ENCODE data around the gene MEF2A.

Gene MEF2A

DNA sequence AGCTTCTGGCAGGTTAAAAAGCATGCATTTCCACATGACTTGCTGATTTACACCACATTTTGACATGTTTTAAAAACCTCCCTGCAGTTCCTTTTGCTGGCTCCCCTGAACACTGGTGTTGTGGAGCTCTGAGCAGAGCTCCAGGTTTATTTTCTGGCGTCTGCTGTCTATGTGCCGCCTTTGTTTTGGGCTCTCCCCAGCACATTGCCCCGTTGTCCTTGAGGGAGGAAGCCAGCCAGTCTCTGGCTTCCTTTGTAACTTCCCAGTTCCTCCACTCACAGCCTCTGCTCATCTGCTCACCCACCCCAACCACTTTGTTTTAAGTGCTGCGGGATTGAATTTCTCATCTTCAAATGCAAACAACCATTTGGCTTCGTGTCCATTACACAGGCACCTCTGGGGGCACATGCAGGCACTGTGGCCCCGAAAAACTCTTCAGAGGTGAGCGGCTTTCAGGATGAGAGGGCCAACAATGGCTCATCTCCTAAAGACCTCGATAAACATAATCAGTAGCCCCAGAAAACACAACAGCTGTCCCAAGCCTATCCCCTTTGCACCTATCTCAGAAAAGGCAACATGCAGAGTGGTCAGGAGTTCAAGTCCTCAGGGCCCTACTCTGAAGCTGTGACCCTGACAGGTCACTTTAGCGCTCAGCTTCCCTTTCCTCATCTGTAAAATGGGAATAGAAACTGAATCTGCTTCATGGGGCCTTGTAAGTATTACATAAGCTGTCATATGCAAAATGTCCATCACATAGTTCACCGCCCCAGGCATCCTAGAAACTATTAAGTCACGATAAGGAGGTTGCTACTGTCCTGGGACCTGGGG, 1.3 kb upstream of the MEF2A start:
- no peak for DNase-seq (ENCODE audit: low read depth)

DNA sequence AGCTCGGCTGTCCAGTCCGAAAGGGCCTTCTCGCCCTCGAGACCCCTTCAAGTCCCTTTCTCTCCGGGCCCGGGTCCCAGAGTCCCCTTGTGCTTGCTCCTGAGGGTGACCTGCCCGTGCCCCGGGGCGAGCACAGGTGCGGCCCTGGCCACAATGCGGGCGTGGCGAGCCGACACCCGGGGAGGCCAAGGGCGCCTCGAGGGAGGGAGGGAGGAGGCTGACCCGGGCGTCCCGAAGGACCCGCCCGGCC, 810 bp upstream of the MEF2A start:
- DNase-seq (ENCODE audit: low read depth): no peak

DNA sequence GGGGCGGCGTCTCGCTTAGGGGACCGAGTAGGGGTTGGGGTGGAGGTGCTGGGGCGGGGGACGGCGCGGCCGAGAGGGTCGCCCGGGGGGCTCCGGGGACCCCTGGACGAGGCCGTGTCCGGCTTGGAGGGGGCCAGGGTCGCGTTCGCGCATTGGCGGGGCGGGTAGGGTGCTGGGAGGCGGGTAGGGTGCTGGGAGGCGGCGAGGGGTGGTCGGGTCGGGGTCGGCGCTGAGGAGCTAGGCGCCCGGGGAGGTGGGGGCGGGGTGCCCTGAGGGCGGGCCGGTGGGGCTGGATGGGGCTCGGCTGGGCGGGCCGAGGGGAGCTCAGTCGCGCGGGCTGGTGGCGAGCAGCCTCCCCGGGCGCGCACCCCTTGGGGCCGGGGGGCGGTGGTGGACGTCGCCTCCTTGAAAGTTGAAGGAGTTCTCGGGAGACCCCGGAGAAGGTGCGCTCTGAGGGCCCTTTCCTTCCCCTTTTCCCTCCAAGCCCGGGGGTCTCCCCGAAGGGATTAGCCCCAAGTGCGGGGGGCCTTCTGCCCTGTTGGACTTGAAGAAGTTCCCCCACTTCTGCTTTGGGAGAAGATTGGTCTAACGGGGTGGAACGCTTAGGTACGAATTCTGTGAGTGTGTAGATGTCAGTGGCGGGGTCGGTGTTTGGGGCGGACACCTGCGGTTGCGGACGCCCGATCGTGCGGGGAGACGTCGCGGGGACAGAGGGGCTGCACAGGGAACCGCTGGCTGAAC, 543 bp downstream of the MEF2A start:
- no peak for DNase-seq (ENCODE audit: low read depth)

DNA sequence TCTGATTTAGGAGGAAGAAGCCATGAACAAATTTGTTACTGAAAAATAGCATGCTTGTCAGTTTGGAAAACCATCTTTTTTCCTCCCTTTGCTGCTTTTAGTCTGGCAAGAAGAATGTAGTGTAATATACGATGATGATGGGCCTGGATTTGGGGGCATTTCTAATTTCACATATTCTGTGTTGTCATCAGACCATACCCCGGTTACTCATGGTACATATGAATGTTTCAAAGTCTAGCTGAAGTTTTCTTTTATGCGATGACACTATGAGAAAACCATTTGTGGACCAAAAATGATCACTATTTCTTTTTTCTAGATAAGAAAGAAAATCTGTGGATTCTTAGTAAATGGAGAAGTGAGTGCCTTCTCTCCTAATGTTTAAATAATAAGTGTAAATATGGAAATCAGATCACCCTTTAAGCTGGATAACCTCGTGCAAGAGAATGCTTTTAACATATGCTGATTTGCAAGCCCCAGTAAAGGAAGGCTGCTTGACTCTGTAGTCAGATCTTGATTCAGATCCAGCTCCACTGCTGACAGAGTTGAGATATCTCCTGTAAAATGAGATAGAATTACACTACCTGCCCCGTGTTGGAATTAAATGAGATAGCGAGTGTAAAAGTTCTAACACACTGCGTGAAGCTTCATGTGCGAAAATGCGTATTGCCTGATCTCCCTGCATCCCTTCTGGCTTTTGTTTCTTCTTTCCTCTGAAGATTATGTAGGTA, 3.0 kb downstream of the MEF2A start:
- no peak for DNase-seq (ENCODE audit: low read depth)

DNA sequence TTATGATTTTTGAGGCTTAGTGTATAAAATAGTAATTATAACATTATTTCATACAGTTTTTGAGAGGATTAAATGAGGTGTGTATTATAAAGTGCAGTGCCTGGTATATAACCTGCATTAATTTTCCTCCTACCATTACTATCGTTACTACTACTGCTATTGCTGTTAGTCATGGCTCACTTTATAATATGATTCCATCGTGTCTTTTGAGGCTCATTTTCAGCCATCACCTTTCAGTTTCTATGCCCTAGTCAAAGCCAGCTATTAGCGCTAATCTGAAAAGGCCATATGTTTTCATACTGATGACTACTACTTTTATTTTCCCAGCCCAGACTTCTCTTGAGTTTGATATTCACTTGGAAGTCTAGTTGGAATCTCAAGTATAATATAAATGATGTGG, 5.5 kb downstream of the MEF2A start:
- DNase-seq (ENCODE audit: low read depth): no peak

DNA sequence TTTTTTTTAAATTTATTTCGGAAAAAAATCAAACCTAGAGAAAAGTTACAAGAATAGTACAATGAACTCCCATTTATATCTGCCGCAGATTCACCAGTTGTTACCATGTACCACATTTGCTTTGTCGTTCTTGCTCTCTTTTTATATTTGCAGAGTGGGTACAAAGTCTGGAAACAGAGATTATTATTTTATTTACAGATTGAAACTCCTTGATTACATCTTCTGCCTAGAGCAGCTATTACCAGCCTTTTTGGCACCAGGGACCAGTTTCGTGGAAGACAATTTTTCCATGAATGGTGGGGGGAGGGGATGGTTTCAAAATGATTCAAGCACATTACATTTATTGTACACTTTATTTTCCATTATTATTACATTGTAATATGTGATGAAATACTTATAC, 8.3 kb downstream of the MEF2A start:
- no peak for DNase-seq (ENCODE audit: low read depth)

DNA sequence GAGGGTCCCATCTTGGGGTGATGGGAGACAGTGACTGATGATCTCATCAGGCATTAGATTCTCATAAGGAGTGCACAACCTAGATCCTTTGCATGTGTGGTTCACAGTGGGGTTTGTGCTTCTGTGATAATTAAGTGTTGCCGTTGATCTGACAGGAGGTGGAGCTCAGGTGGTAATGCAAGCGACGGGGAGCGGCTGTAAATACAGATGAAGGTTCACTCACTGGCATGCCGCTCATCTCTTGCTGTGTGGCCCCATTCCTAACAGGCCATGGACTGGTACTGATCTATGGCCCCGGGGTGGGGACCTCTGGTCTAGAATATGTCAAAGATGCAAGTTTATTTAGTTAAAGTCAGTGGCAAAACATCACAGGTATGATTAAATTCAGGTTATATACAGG, 8.7 kb downstream of the MEF2A start:
- DNase-seq (ENCODE audit: low read depth): no peak

DNA sequence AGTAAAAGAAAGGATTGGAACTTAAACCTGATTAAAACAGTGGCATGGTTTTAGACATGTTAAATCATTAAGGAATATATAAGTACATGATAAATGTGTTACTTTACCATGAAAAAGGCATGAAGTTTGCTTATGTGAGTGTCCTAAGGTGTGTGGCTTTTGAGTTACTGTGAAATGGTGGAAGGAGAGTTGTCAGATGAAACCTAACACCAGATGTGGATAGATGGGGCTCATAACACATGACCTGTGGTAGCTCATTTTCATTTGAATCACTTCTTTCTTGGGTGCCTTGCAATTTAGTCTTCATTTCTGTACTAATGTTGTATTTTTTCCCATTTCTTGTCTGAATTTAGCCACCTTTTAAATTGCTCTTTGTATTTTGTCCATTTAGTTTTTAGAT, 13.0 kb downstream of the MEF2A start:
- DNase-seq (ENCODE audit: low read depth): no peak

DNA sequence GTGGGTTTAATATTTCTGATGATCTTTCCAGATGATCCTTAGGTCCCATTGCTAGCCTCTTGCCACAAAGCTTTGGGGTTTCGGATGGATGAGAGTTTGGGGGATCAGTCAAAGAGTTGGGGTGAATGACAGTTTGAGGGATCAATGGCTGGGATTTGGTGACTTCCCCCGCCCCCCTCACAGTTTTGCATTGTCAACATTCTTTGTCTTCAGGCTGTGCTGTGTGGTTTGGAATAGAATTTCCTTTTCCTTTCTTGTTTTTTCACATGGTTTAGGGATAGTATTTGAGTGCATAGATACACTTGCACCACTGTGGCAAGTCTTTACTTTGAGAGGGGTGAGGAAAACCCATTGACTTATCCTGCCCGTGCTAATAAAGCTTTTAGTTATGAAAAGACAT, 14.3 kb downstream of the MEF2A start:
- no peak for DNase-seq (ENCODE audit: low read depth)

DNA sequence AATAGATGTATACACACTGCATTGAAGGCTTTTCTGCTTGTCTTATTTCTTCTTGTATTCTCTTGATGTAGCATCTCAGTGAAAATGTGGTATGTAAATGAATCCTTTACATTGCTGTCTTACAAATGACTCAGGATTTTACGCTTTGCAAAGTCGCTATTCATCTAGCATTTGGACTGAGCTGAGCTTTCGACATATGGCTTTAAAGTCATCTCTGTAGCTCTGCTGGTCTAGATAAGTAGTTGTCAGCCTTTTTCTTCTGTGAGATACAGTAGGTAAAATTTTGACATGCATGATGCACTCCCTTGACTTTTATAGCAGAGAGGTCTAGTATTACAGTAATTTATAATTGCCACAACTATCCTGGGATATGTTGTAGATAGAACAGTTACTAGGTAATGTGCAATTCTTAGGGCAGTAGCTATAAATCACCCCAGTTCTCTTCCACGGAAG, 16.8 kb downstream of the MEF2A start:
- no peak for DNase-seq (ENCODE audit: low read depth)

DNA sequence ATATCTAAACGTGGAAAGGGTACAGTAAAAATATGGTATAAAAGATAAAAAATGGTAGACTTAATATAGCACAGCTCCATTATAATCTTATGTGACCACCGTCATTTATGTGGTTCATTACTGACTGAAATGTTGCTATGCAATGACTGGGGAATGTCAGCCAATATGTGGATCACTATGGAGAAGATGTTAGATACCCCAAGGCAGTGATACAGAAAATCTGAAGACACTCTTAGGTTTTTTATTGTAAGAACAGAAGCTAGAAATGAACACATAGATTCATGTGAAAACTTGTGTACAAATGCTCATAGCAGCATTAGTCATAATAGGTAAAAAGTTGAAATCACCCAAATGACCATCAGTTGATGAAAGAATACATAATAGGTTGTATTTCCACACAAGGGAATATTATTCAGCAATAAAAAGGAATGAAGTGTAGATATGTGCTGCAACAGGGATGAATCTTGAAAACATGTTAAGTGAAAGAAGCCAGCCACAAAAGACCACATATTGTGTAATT, 18.4 kb downstream of the MEF2A start:
- no peak for DNase-seq (ENCODE audit: low read depth)

DNA sequence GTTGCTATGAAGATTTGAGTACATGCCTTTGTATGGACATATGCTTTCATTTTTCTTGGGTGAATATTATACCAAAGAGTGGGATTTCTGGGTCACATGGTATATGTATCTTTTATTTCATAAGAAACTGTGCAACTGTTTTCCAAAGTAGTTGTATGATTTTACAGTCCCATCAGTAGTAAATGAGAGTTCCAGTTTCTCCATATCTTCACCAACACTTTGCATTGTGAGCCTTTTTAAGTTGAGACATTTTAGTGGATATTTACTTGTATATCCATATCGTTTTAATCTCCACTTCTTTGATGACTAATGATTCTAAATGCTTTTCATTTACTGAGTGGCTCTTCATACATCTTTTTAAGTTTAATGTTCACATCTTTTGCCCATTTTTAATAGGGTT, 20.3 kb downstream of the MEF2A start:
- DNase-seq (ENCODE audit: low read depth): no peak

DNA sequence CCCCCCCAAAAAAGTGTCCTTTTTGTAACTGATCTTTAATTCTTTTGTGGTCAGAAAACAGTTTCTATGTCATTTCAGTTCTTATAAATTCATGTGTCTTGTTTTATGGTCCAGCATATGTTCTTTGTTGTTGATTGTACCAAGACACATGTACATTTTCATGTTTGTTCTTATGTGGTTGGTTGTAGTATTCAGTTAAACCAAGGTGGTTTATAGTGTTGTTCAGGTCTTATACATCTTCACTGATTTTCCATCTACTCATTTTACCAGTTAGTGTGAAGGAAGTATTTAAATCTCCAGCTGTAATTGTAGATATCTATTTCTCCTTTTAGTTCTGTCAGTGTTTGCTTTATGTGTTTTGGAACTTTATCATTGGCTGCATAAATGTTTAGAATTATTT, 24.0 kb downstream of the MEF2A start:
- DNase-seq (ENCODE audit: low read depth): no peak

DNA sequence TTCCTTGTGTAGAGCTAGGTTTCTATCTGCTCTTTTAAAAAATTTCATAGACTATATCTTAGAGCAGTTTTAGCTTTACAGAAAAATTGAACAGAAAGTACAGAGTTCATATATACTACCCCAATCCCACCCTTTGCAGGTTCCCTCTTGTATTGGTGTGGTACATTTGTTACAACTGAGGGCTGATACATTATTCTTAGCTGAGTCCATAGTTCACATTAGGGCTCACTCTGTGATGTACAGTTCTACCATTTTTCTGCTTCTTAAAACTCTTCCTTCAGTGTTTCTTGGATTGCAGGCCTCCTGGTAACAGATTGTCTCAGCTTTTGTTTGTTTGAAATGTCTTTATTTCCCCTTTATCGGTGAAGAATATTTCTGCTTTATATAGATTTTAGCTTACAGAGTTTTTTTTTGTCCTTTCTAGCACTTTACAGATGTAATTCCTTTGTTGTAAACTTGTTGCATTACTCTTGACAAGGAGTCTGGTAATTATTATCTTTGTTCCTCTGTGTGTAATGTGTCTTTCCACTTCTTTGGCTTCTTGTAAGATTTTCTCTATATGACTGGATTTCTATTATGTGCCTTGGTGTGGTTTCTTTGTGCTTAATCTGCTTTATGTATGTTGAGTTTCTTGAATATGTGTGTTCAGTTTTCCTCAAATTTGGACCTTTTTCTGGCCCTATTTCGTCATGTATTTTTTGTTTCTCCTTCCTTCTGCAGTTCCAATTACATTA, 25.3 kb downstream of the MEF2A start:
- no peak for DNase-seq (ENCODE audit: low read depth)

DNA sequence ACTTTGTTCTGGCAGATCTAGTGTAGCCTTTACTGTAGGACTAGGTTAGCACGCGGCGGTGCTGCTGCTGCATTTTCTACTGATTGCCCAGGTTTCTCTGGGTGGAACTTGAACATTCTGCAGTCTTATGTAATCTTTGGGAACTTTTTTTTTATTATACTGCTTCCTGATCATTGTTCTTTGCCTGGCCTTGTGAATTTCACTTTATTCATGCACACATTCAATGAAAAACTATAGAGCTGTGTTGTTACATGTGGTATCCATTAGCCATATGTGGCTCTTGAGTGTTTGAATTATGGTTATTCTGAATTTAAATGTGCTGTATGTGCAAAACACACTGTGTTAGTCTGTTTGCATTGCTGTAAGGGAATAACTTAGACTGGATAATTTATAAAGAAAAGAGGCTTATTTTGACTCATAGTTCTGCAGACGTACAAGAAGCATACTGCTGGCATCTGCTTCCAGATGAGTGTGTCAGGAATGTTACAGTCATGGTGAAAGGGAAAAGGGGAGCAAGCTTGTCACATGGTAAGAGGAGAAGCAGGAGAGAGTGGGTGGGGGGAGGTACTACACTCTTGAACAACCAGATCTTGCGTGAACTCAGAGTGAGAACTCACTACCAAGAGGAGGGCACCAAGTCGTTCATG, 26.5 kb downstream of the MEF2A start:
- DNase-seq (ENCODE audit: low read depth): no peak

DNA sequence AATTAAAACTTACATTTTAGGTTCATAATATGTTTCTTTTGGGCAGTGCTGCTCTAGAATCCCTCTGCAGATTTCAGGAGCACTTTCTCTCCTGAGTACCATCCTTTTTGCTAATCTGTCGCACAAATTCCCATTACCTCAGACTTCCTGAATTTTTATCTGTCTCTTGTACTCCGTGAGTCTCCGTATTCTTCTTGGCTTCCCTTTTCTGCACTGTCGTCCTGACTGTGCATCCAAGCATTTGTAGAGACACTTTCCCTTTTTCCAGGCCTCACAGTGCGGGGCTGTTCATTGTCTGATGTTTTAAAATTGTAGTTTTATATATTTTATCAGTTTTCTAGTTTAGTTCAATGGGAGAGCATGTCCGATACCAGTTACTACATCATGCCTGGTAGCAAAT, 27.3 kb downstream of the MEF2A start:
- no peak for DNase-seq (ENCODE audit: low read depth)

DNA sequence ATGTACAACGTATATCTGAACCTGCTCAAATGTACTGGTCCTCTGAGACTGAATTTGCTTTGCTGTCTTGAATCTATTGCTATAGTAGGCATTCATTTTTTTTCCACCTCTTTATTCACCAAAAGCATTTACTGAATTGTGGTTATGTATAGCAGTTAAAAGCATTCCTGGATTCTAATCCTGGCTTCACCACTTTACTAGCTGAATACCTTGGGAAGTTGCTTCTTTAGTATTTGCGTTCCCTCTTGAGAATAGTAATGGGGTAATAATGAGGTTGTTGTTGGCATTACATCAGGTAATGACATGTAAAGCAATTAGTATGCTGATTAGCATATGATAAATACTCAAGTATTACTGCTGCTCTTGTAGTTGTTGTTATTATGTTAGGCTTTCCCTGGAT, 29.1 kb downstream of the MEF2A start:
- DNase-seq (ENCODE audit: low read depth): no peak

DNA sequence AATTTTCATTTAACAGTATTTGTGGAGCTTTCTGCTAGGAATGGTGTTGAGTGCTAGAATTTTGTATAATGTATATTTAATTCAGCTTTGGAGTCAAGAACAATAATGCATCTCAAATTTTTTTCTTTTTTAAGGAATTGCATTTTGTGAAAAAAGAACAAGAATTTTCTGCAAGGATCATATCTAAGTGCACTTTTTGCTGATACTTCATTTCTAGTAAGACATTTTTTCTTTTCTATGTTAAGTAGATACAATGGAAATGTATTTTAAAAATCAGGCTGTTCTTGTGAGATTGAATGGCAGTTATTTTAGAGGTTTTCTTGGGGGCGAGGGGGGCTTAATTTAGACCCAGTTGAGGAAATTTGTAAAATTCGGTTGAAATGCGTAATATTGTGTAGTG, 32.5 kb downstream of the MEF2A start:
- DNase-seq (ENCODE audit: low read depth): no peak

DNA sequence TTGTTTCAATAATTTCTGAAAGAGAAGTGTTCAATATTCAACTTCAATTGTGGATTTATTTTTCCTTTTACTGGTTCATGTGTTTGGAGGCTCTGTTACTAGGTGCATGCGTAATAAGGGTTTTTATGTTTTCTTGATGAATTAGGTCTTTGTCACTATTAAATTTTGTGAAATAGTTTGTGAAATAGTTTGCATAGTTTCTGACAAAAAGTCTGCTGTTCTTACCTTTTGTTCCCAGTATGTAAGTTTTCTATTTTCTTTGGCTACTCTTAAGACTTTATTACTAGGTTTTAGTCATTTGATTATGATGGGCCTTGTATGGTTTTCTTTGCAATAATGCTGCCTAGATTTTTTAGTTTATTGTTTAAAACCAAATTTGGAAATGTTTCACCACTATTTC, 38.0 kb downstream of the MEF2A start:
- no peak for DNase-seq (ENCODE audit: low read depth)

DNA sequence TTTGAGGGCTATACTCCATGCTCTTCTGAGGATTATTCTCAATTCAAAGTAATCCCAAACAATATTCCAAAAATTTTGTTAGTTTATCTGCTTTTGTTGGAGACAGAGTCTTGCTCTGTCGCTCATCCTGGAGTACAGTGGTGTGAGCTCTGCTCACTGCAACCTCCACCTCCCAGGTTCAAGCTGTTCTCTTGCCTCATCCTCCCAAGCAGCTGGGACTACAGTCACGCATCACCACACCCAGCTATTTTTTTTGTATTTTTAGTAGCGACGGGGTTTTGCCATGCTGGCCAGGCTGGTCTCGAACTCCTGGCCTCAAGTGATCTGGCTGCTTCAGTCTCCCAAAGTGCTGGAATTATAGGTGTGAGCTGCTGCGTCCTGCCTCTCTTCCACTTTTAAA, 39.1 kb downstream of the MEF2A start:
- DNase-seq (ENCODE audit: low read depth): no peak

DNA sequence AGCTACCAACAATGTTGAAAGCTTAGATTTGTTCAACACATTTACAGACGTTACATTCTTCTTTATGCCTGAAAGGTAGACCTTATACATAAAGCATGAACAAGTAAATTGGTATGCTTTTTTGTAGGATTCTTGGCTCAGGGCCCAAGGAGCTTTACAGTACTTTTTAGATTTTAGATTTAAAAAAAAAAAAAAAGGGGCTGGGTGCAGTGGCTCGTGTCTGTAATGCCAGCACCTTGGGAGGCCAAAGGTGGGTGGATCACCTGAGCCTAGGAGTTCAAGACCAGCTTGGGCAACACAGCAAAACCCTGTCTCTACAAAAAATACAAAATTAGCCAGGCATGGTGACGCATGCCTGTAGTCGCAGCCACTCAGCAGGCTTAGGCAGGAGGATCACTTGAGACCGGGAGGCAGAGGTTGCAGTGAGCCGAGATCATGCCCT, 39.7 kb downstream of the MEF2A start:
- no peak for DNase-seq (ENCODE audit: low read depth)

DNA sequence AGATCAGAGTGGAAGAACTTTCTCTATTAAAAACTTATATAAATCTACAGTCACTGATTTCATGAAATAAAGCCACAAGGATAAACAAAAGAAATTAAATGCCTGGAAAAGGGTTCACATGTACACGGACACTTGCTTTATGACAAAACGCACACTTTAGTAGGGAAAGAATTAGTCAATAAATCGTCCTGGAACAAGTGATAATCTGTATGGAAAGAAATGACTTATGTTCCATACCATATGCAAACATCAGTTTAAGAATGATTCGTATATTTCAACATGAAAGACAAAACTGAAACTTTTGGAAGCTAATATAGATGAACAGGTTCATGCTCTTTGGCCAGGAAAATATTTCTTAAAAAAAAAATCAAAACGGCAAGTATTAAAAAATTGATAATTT, 40.2 kb downstream of the MEF2A start:
- DNase-seq (ENCODE audit: low read depth): no peak
